Endothelial cell of umbilical vein (primary cell): Measurements from ENCODE around the gene PLEKHG4. TPM values are rescaled to one million over a fixed set of nuclear protein-coding genes. Genes with fewer than 3 reads are reported as not detected.

Experiments used
- BruUV-seq: library from RNA; stranded (reverse); fragments of 400-500 nt; replicated peaks from 2 replicates; lab custom pipeline; 2021; lab: Mats Ljungman, UMichigan
- CTCF ChIA-PET: fragments of 300-600, 350-600 bp; sonication (Branson Sonifier 250); formaldehyde crosslinking; loops from one replicate; lab custom pipeline; 2021; ENCODE audit warnings: antibody characterized with exemption, inconsistent platforms; lab: Charles Lee
- POLR2A ChIA-PET: fragments of 300-600, 350-600 bp; sonication (Branson Sonifier 250); formaldehyde crosslinking; loops from one replicate; lab custom pipeline; 2021; ENCODE audit warnings: antibody characterized with exemption, inconsistent platforms; lab: Charles Lee
- DNase-seq: peaks from one replicate; pipeline ENCODE4 v3.0.0-alpha.2; 2011; ENCODE audit warnings: low read depth, low spot score
- FAIRE-seq: peaks from 2 replicates; lab custom pipeline; 2011; peaks lifted over from hg19 to GRCh38; lab: Jason Lieb, UNC
- H2AFZ ChIP-seq: 2 replicates; pipeline ENCODE4 v1.6.0; 2012; ENCODE audit warnings: low read depth, low read length, control low read depth, inconsistent platforms
- H3K27ac ChIP-seq: 2 replicates; pipeline ENCODE4 v1.5.1; 2011; ENCODE audit warnings: low read depth, mild to moderate bottlenecking, control low read depth, low read length, moderate library complexity; ENCODE audit not compliant: insufficient read depth
- H3K27me3 ChIP-seq, 2 experiments: 2 replicates each; pipeline versions ENCODE4 v1.6.0 to v1.6.1; 2011; ENCODE audit warnings: low read length in 2 of 2, mixed read lengths in 1 of 2; ENCODE audit not compliant: control insufficient read depth in 2 of 2, insufficient read depth in 2 of 2
- H3K36me3 ChIP-seq, 2 experiments: 2 replicates in 1 of 2; 3 replicates in 1 of 2; pipeline ENCODE4 v1.5.1; 2011; ENCODE audit warnings: low read length in 2 of 2, mild to moderate bottlenecking in 1 of 2, moderate library complexity in 1 of 2; ENCODE audit not compliant: control insufficient read depth in 2 of 2, insufficient read depth in 2 of 2; ENCODE audit errors: extremely low read depth in 1 of 2
- H3K4me1 ChIP-seq: 3 replicates; pipeline ENCODE4 v1.5.1; 2011; ENCODE audit warnings: mild to moderate bottlenecking, low read length; ENCODE audit not compliant: control insufficient read depth, insufficient read depth; ENCODE audit errors: extremely low read depth
- H3K4me2 ChIP-seq: 2 replicates; pipeline ENCODE4 v1.6.1; 2011; ENCODE audit warnings: low read length, control low read depth, mixed read lengths; ENCODE audit not compliant: insufficient read depth
- H3K4me3 ChIP-seq, 3 experiments: fragments of 200-600 bp in 1 of 3; sonication (generic), shearing (Covaris generic) in 1 of 3; replicated peaks in 1 of 3; 2 replicates each; pipeline ENCODE4 v1.5.1; 2011 to 2016; ENCODE audit warnings: control low read depth in 3 of 3, low read length in 3 of 3, mild to moderate bottlenecking in 2 of 3, inconsistent platforms in 1 of 3, low read depth in 1 of 3, moderate library complexity in 1 of 3; ENCODE audit not compliant: insufficient read depth in 1 of 3
- H3K79me2 ChIP-seq: 2 replicates; pipeline ENCODE4 v1.6.0; 2012; ENCODE audit warnings: low read length, inconsistent platforms; ENCODE audit not compliant: control insufficient read depth, insufficient read depth
- H3K9ac ChIP-seq: replicated peaks from 2 replicates; pipeline ENCODE3; 2011; ENCODE audit warnings: low read length, control low read depth; ENCODE audit not compliant: insufficient read depth; ENCODE audit errors: extremely low read depth
- H3K9me1 ChIP-seq: replicated peaks from 3 replicates; pipeline ENCODE4 v1.6.0; 2011; ENCODE audit warnings: mild to moderate bottlenecking, low read length; ENCODE audit not compliant: control insufficient read depth, insufficient read depth; ENCODE audit errors: extremely low read depth
- H3K9me3 ChIP-seq: replicated peaks from 2 replicates; pipeline ENCODE4 v1.5.1; 2012; ENCODE audit warnings: low read length, inconsistent platforms; ENCODE audit not compliant: control insufficient read depth, insufficient read depth
- H4K20me1 ChIP-seq: replicated peaks from 2 replicates; pipeline ENCODE3; 2011; ENCODE audit warnings: mild to moderate bottlenecking, low read length; ENCODE audit not compliant: control insufficient read depth, insufficient read depth; ENCODE audit errors: extremely low read depth
- CTCF ChIP-seq, 2 donors: IDR thresholded peaks; 1 replicate in 1 of 2; 2 replicates in 1 of 2; pipeline ENCODE4 v1.5.1; 2011; ENCODE audit warnings: low read length in 2 of 2, mild to moderate bottlenecking in 2 of 2, moderate library complexity in 2 of 2, control low read depth in 1 of 2, inconsistent platforms in 1 of 2, low read depth in 1 of 2; ENCODE audit not compliant: insufficient read depth in 1 of 2; ENCODE audit errors: extremely low read depth in 1 of 2
- MAX ChIP-seq: IDR thresholded peaks from 2 replicates; pipeline ENCODE4 v1.6.1; 2011; ENCODE audit not compliant: insufficient read depth, insufficient read length
- MYC ChIP-seq: IDR thresholded peaks from one replicate; pipeline ENCODE4 v1.6.1; 2011; ENCODE audit warnings: mild to moderate bottlenecking, low read depth, low read length
- dilution Hi-C: fragments of 300-500 bp; cut with MboI; formaldehyde crosslinking; loops from one replicate; pipeline ENCODE4 v1.15.0; 2019; ENCODE audit warnings: low sequenced_read_pairs; ENCODE audit not compliant: extremely low pct_ligation_motif_present
- intact Hi-C: fragments of 100-400 bp; cut with micrococcal nuclease; formaldehyde crosslinking; loops from one replicate; pipeline ENCODE4 v1.10.0; 2022
- polyA plus RNA-seq, 4 experiments: library from polyadenylated mRNA; depleted of rRNA in 3 of 4; stranded (reverse) in 3 of 4; unstranded in 1 of 4; fragments of >200 nt; gene quantifications; 2 replicates each; pipeline versions ENCODE4 v1.2.1 to v1.2.3, GENCODE V29; 2011 to 2012; ENCODE audit warnings: missing spikeins in 1 of 4
- total RNA-seq: library from RNA; stranded (reverse); gene quantifications from 2 replicates; pipeline ENCODE4 v1.2.3, GENCODE V29; 2021

Gene PLEKHG4
- total and polyA plus RNA-seq, 2 donors (not counting 3 experiments of a cell fraction or from before 2014, with no cell fraction given) = 26.6 to 34.8 TPM

GRCh38 chr16:67237396-67238277, 41.7 kb upstream of the PLEKHG4 start:
- Histone ChIP-seq H3K9me3 (no peaks in the 10 kb centered on the region), H3K9ac (no peak overlapping the region), H3K9me1 (no peaks in the 10 kb centered on the region), H3K36me3 (peaks cover 11 to 58% of the 10 kb centered on the region in 2 experiments), H3K4me1 (peaks cover 21% of the 10 kb centered on the region), H3K27me3 (no peaks in the 10 kb centered on the region), H4K20me1 (no peaks in the 10 kb centered on the region), H3K4me2 (no peak overlapping the region), H2AFZ (no peak overlapping the region), H3K79me2 (peaks cover 27% of the 10 kb centered on the region), H3K4me3 (no peak overlapping the region), H3K27ac (no peak overlapping the region)
- no TSS peak for BruUV-seq
- no peak for FAIRE-seq
- DNase-seq = no peak
- POLR2A ChIA-PET = no interaction called here
- intact Hi-C loops (no loop called here), dilution Hi-C loops (no loop called here)
- no peak for TF ChIP-seq CTCF (IDR thresholded peaks at IDR 0.05; ENCODE audit: extremely low read depth in 1 of 2, insufficient read depth in 1 of 2, low read depth in 1 of 2, low read length in 2 of 2)
- CTCF ChIA-PET = interaction anchor here (2.3 kb wide), 1 partner anchor 10 kb away, joined by 7 read pairs; the partner anchor contains the start of gene FHOD1

GRCh38 chr16:67238278-67238575, 41.1 kb upstream of the PLEKHG4 start:
- H3K79me2 ChIP-seq = peaks cover 32% of the 10 kb centered on the region
- CTCF ChIA-PET = interaction anchor here (2.3 kb wide), 1 partner anchor 10 kb away, joined by 7 read pairs; the partner anchor contains the start of gene FHOD1
- H3K27ac ChIP-seq = no peak overlapping the region
- H3K36me3 ChIP-seq = peaks cover 11 to 58% of the 10 kb centered on the region in 2 experiments
- no peak overlapping the region for H3K9ac ChIP-seq
- H3K9me3 ChIP-seq = no peaks in the 10 kb centered on the region
- no peaks in the 10 kb centered on the region for H4K20me1 ChIP-seq
- POLR2A ChIA-PET = no interaction called here
- H3K9me1 ChIP-seq = no peaks in the 10 kb centered on the region
- no peak overlapping the region for H3K4me2 ChIP-seq
- DNase-seq = no peak
- FAIRE-seq = no peak
- no peak for TF ChIP-seq MAX
- TF ChIP-seq MYC = no peak
- intact Hi-C loops (no loop called here), dilution Hi-C loops (no loop called here)
- no peaks in the 10 kb centered on the region for H3K27me3 ChIP-seq
- no TSS peak for BruUV-seq
- peaks cover 25% of the 10 kb centered on the region for H3K4me1 ChIP-seq
- H3K4me3 ChIP-seq = no peak overlapping the region
- H2AFZ ChIP-seq = no peak overlapping the region
